HepG2 (cell line): Measurements from ENCODE around the gene PDCD2. TPM values are rescaled to one million over a fixed set of nuclear protein-coding genes. Genes with fewer than 3 reads are reported as not detected.

Experiments
- ATAC-seq: fragments of 200-7000 bp; cut with Tn5 transposase; 3 replicates; pipeline ENCODE4 v1.9.1; 2020; ENCODE audit warnings: mild to moderate bottlenecking, moderate library complexity
- BruUV-seq: library from RNA; stranded (reverse); fragments of 400-500 nt; replicated peaks from 2 replicates; lab custom pipeline; 2021; lab: Mats Ljungman, UMichigan
- CTCF ChIA-PET: fragments of 300-600 bp; formaldehyde crosslinking; extraction: SDS; loops from one replicate; lab custom pipeline; 2021; ENCODE audit warnings: low total read pairs, inconsistent platforms, low intra/inter-chr PET ratio; lab: Yijun Ruan, JAX
- POLR2A ChIA-PET: fragments of 350-600 bp; sonication (Branson Sonifier 250); formaldehyde crosslinking; loops from one replicate; lab custom pipeline; 2020; ENCODE audit warnings: antibody characterized with exemption, inconsistent platforms; lab: Yijun Ruan, JAX
- DNase-seq: peaks from one replicate; pipeline ENCODE4 v3.0.0-alpha.2; 2015; ENCODE audit warnings: low spot score
- FAIRE-seq: peaks from 3 replicates; lab custom pipeline; 2011; peaks lifted over from hg19 to GRCh38; lab: Jason Lieb, UNC
- H2AFZ ChIP-seq: one replicate; pipeline ENCODE4 v1.6.1; 2011; ENCODE audit warnings: low read length, inconsistent platforms
- H3K27ac ChIP-seq: fragments of 300-600 bp; 3 replicates; pipeline ENCODE4 v1.8.0; 2011; ENCODE audit warnings: mixed run types, mild to moderate bottlenecking, mixed read lengths, low read length, inconsistent platforms; ENCODE audit not compliant: insufficient read depth; ENCODE audit errors: extremely low read length
- H3K27me3 ChIP-seq, 2 experiments: fragments of 200-600 bp in 1 of 2; 2 replicates in 1 of 2; 3 replicates in 1 of 2; pipeline versions ENCODE4 v1.6.0 to v1.8.0; 2011; ENCODE audit warnings: low read length in 2 of 2, mild to moderate bottlenecking in 2 of 2, moderate library complexity in 2 of 2, inconsistent platforms in 1 of 2; ENCODE audit not compliant: insufficient read depth in 2 of 2, control insufficient read depth in 1 of 2
- H3K36me3 ChIP-seq, 2 experiments: fragments of 200-600 bp in 1 of 2; replicated peaks in 1 of 2; 2 replicates in 1 of 2; 3 replicates in 1 of 2; pipeline versions ENCODE4 v1.5.1 to v1.8.0; 2011; ENCODE audit warnings: low read length in 2 of 2, inconsistent platforms in 1 of 2; ENCODE audit not compliant: insufficient read depth in 2 of 2, control insufficient read depth in 1 of 2
- H3K4me1 ChIP-seq: 2 replicates; pipeline ENCODE4 v1.5.1; 2012; ENCODE audit warnings: low read length, inconsistent platforms; ENCODE audit not compliant: insufficient read depth
- H3K4me2 ChIP-seq: 2 replicates; pipeline ENCODE4 v1.6.0; 2011; ENCODE audit warnings: low read depth, low read length, inconsistent platforms
- H3K4me3 ChIP-seq, 3 experiments: fragments of 200-600 bp in 1 of 3; sonication (generic), shearing (Covaris generic) in 1 of 3; replicated peaks in 1 of 3; 2 replicates each; pipeline ENCODE4 v1.5.1; 2011 to 2016; ENCODE audit warnings: low read length in 3 of 3, inconsistent platforms in 2 of 3, low read depth in 2 of 3, mild to moderate bottlenecking in 2 of 3, control low read depth in 1 of 3, mixed read lengths in 1 of 3; ENCODE audit not compliant: insufficient read depth in 1 of 3
- H3K79me2 ChIP-seq: one replicate; pipeline ENCODE4 v1.6.1; 2011; ENCODE audit warnings: low read length, inconsistent platforms; ENCODE audit not compliant: insufficient read depth
- H3K9ac ChIP-seq: 2 replicates; pipeline ENCODE4 v1.6.0; 2011; ENCODE audit warnings: mild to moderate bottlenecking, low read depth, low read length, inconsistent platforms; ENCODE audit not compliant: insufficient read depth
- H3K9me3 ChIP-seq: 2 replicates; pipeline ENCODE4 v1.5.1; 2012; ENCODE audit warnings: mild to moderate bottlenecking, low read length
- H4K20me1 ChIP-seq: 2 replicates; pipeline ENCODE4 v1.6.0; 2011; ENCODE audit warnings: inconsistent platforms, mild to moderate bottlenecking, low read length, moderate library complexity; ENCODE audit not compliant: insufficient read depth
- ARHGAP35 ChIP-seq: sonication (generic); formaldehyde crosslinking; IDR thresholded peaks from 2 replicates; pipeline ENCODE4 v1.9.0; 2022; ENCODE audit warnings: mild to moderate bottlenecking, inconsistent platforms, moderate library complexity, missing genetic modification reagents, borderline replicate concordance
- ARNT ChIP-seq: fragments of 450-650 bp; IDR thresholded peaks from 2 replicates; pipeline ENCODE4 v1.6.1; 2017
- ELF1 ChIP-seq: sonication (generic); formaldehyde crosslinking; IDR thresholded peaks from 2 replicates; pipeline ENCODE4 v1.4.0; 2020; ENCODE audit warnings: missing genetic modification reagents
- MED8 ChIP-seq: sonication (generic); formaldehyde crosslinking; IDR thresholded peaks from 2 replicates; pipeline ENCODE4 v1.8.1; 2023; ENCODE audit warnings: mild to moderate bottlenecking, missing genetic modification reagents; ENCODE audit not compliant: insufficient replicate concordance
- MEIS2 ChIP-seq: sonication (generic); formaldehyde crosslinking; IDR thresholded peaks from 2 replicates; pipeline ENCODE4 v1.9.0; 2021; ENCODE audit warnings: mild to moderate bottlenecking, missing genetic modification reagents
- NFRKB ChIP-seq: fragments of 450-650 bp; IDR thresholded peaks from 2 replicates; pipeline ENCODE4 v1.6.1; 2017
- REXO4 ChIP-seq: sonication (generic); formaldehyde crosslinking; IDR thresholded peaks from 2 replicates; pipeline ENCODE4 v1.8.0; 2022; ENCODE audit warnings: missing genetic modification reagents, mild to moderate bottlenecking, borderline replicate concordance
- RXRB ChIP-seq: IDR thresholded peaks from 2 replicates; pipeline ENCODE4 v1.6.1; 2016; ENCODE audit warnings: borderline replicate concordance, missing genetic modification reagents, missing compliant biosample characterization
- SIN3B ChIP-seq: fragments of 150-350 bp; IDR thresholded peaks from 2 replicates; pipeline ENCODE4 v1.6.1; 2014; ENCODE audit warnings: low read length
- ZNF335 ChIP-seq: sonication (generic); formaldehyde crosslinking; IDR thresholded peaks from 2 replicates; pipeline ENCODE4 v1.4.0; 2020; ENCODE audit warnings: missing genetic modification reagents
- ZNF607 ChIP-seq: sonication (generic); formaldehyde crosslinking; IDR thresholded peaks from 2 replicates; pipeline ENCODE4 v1.5.1; 2020; ENCODE audit warnings: missing genetic modification reagents, mild to moderate bottlenecking, borderline replicate concordance
- ZNF652 ChIP-seq: IDR thresholded peaks from 2 replicates; pipeline ENCODE4 v1.6.1; 2016; ENCODE audit warnings: low read depth, borderline replicate concordance
- WGBS: methylation state at CpG from one replicate; pipeline ENCODE4 v1.1.6; 2017; ENCODE audit warnings: low lambda C conversion rate; 5-methylcytosine and 5-hydroxymethylcytosine counted together
- in situ Hi-C: cut with HindIII; loops from 2 replicates; pipeline ENCODE4 v1.10.0; 2017; ENCODE audit warnings: low pct_unique_long_range_greater_than_20kb; ENCODE audit not compliant: extremely low pct_ligation_motif_present
- intact Hi-C: fragments of 100-400 bp; cut with micrococcal nuclease; formaldehyde crosslinking; loops from one replicate; pipeline ENCODE4 v1.10.0; 2022; ENCODE audit not compliant: unreplicated experiment
- polyA plus RNA-seq, 8 experiments: library from polyadenylated mRNA; depleted of rRNA in 3 of 8; stranded (reverse) in 7 of 8; unstranded in 1 of 8; fragments of >200 nt; fragmentation: Illumina TruSeq in 4 of 8; extraction: Trizol in 4 of 8; gene quantifications; 2 replicates each; pipeline versions ENCODE4 v1.2.1 to v1.2.3, GENCODE V29; 2011 to 2016; ENCODE audit warnings: low read depth in 4 of 8, missing spikeins in 1 of 8, mixed read lengths in 1 of 8; ENCODE audit not compliant: insufficient read depth in 1 of 8
- total RNA-seq, 5 experiments: library from RNA; depleted of rRNA; stranded (reverse); fragments of >200 nt; fragmentation: Illumina TruSeq; extraction: Trizol; gene quantifications; 2 replicates each; pipeline ENCODE4 v1.2.3, GENCODE V29; 2016; ENCODE audit warnings: low read depth in 1 of 5
- TF ChIP-seq, protein P1 (sequence below): sonication (generic); formaldehyde crosslinking; IDR thresholded peaks from 2 replicates; pipeline ENCODE4 v1.5.0; 2020; ENCODE audit warnings: missing genetic modification reagents
- TF ChIP-seq, protein P2 (sequence below): sonication (generic); formaldehyde crosslinking; IDR thresholded peaks from 2 replicates; pipeline ENCODE4 v1.4.0; 2020; ENCODE audit warnings: missing genetic modification reagents

PDCD2 gene
- total and polyA plus RNA-seq, 2 of the 13 experiments (the other 11 are each of a cell fraction or from before 2014, with no cell fraction given): 83.6 to 133 TPM

DNA sequence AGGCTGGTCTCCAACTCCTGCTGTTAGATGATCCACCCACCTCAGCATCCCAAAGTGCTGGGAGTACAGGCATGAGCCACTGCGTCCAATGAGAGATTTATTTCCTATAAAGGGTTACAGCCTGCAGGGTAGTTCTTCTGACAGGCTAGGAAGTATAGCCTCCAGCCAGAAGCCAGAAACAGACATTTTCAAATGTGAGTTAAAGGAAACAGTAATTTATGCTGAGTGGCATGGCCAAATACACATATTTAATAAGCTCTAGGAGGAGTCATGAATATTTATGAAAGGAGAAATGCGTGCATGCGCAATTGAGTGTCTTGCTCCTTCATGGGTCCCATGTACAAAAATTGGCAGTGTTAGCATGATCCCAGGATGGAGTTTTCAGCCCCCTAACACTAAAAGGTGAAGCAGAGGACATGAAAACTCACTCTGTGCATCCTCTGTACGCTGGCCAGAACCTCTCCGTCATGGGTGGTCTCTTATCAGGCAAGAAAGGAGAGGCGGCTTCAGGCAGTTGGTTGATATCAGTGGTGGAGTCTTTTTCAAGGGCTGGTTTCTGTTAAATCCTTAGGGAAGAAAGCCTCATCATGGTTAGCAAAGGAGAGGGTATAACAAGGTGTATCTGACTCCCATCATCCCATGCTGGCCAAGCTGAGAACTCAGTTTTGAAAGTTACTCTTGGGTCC is 21.3 kb upstream of the PDCD2 start:
- no peaks in the 10 kb centered on the region for H3K79me2 ChIP-seq
- no peaks in the 10 kb centered on the region for H3K4me1 ChIP-seq
- TF ChIP-seq, protein P1, sequence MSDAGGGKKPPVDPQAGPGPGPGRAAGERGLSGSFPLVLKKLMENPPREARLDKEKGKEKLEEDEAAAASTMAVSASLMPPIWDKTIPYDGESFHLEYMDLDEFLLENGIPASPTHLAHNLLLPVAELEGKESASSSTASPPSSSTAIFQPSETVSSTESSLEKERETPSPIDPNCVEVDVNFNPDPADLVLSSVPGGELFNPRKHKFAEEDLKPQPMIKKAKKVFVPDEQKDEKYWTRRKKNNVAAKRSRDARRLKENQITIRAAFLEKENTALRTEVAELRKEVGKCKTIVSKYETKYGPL (CRISPR knock-in tag): no peak
- no peak for TF ChIP-seq ZNF335
- no peak for TF ChIP-seq ZNF607 (CRISPR knock-in tag)
- no peak for TF ChIP-seq ELF1 (CRISPR knock-in tag)
- no peak for TF ChIP-seq SIN3B
- no peak for TF ChIP-seq MED8 (CRISPR knock-in tag)
- TF ChIP-seq RXRB (CRISPR knock-in tag): no peak
- TF ChIP-seq ZNF652 (CRISPR knock-in tag): no peak
- no peak for TF ChIP-seq MEIS2
- TF ChIP-seq ARHGAP35 (CRISPR knock-in tag): no peak
- no peak for TF ChIP-seq ARNT
- no peak for TF ChIP-seq REXO4
- TF ChIP-seq NFRKB: no peak
- TF ChIP-seq, protein P2, sequence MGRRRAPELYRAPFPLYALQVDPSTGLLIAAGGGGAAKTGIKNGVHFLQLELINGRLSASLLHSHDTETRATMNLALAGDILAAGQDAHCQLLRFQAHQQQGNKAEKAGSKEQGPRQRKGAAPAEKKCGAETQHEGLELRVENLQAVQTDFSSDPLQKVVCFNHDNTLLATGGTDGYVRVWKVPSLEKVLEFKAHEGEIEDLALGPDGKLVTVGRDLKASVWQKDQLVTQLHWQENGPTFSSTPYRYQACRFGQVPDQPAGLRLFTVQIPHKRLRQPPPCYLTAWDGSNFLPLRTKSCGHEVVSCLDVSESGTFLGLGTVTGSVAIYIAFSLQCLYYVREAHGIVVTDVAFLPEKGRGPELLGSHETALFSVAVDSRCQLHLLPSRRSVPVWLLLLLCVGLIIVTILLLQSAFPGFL (CRISPR knock-in tag): no peak
- H3K4me3 ChIP-seq: no peak overlapping the region
- H4K20me1 ChIP-seq: no peaks in the 10 kb centered on the region
- no TSS peak for BruUV-seq
- H3K27me3 ChIP-seq: peaks cover 0 to 12% of the 10 kb centered on the region in 2 experiments; a peak in 2 of 5 replicates
- H3K9me3 ChIP-seq: no peaks in the 10 kb centered on the region
- ChIA-PET CTCF (no interaction called here), POLR2A (no interaction called here)
- FAIRE-seq: no peak
- no peak overlapping the region for H3K27ac ChIP-seq
- ATAC-seq: no peak
- no peak for DNase-seq
- in situ Hi-C loops: no loop called here
- no peak overlapping the region for H3K4me2 ChIP-seq
- H3K36me3 ChIP-seq: no peaks in the 10 kb centered on the region
- intact Hi-C loops: no loop called here
- WGBS: 35% methylated on average over 6 of the region's 6 CpGs
- H2AFZ ChIP-seq: no peak overlapping the region
- no peak overlapping the region for H3K9ac ChIP-seq
